DND-41 (cell line): ENCODE results near the gene SLC6A3.

Experiments used
- ATAC-seq: fragments of 200-7000 bp; cut with Tn5 transposase; 3 replicates; pipeline ENCODE4 v1.9.1; 2021; ENCODE audit warnings: low read depth; ENCODE audit not compliant: insufficient read depth
- DNase-seq: peaks from one replicate; pipeline ENCODE4 v3.0.0-alpha.2; 2020
- H2AFZ ChIP-seq: 2 replicates; pipeline ENCODE4 v1.6.0; 2012; ENCODE audit warnings: low read depth, low read length
- H3K27ac ChIP-seq: 2 replicates; pipeline ENCODE4 v1.5.1; 2012; ENCODE audit warnings: low read length, inconsistent platforms
- H3K27me3 ChIP-seq: fragments of 200-600 bp; sonication (generic); 2 replicates; pipeline ENCODE4 v1.6.0; 2012; ENCODE audit warnings: low read length, mild to moderate bottlenecking, inconsistent platforms; ENCODE audit not compliant: insufficient read depth, poor library complexity
- H3K36me3 ChIP-seq: 2 replicates; pipeline ENCODE4 v1.5.1; 2012; ENCODE audit warnings: low read length, inconsistent platforms; ENCODE audit not compliant: insufficient read depth
- H3K4me1 ChIP-seq: 2 replicates; pipeline ENCODE4 v1.5.1; 2012; ENCODE audit warnings: mild to moderate bottlenecking, low read length; ENCODE audit not compliant: insufficient read depth
- H3K4me2 ChIP-seq: 2 replicates; pipeline ENCODE4 v1.6.0; 2012; ENCODE audit warnings: mild to moderate bottlenecking, moderate library complexity, low read length, inconsistent platforms; ENCODE audit not compliant: insufficient read depth
- H3K4me3 ChIP-seq, 2 experiments: fragments of 200-600 bp in 1 of 2; shearing (Covaris generic) in 1 of 2; 2 replicates each; pipeline ENCODE4 v1.5.1; 2012 to 2016; ENCODE audit warnings: inconsistent platforms in 2 of 2, low read length in 2 of 2, mild to moderate bottlenecking in 2 of 2, low read depth in 1 of 2, moderate library complexity in 1 of 2
- H3K79me2 ChIP-seq: 2 replicates; pipeline ENCODE4 v1.6.0; 2012; ENCODE audit warnings: low read length, inconsistent platforms; ENCODE audit not compliant: insufficient read depth
- H3K9ac ChIP-seq: 2 replicates; pipeline ENCODE4 v1.6.0; 2012; ENCODE audit warnings: low read depth, mild to moderate bottlenecking, inconsistent platforms, low read length, moderate library complexity
- H3K9me3 ChIP-seq: 2 replicates; pipeline ENCODE4 v1.5.1; 2012; ENCODE audit warnings: low read length, moderate library complexity, mild to moderate bottlenecking, inconsistent platforms; ENCODE audit not compliant: insufficient read depth, severe bottlenecking
- H4K20me1 ChIP-seq: 2 replicates; pipeline ENCODE4 v1.6.0; 2012; ENCODE audit warnings: low read length; ENCODE audit not compliant: insufficient read depth
- EZH2 ChIP-seq: IDR thresholded peaks from 3 replicates; pipeline ENCODE4 v1.6.1; 2012; ENCODE audit warnings: borderline replicate concordance, low read depth, mild to moderate bottlenecking, moderate library complexity, low read length, inconsistent platforms; ENCODE audit not compliant: severe bottlenecking
- TF ChIP-seq, protein P1 (sequence below): IDR thresholded peaks from 2 replicates; pipeline ENCODE4 v1.5.1; 2012; ENCODE audit warnings: borderline replicate concordance, low read length, moderate library complexity, mild to moderate bottlenecking; ENCODE audit not compliant: poor library complexity, severe bottlenecking; ENCODE audit errors: extremely low read depth

The SLC6A3 gene

GRCh38 chr5:1394881-1395860, 50.1 kb downstream of the SLC6A3 start:
- H3K4me2 ChIP-seq: no peak overlapping the region
- H3K27ac ChIP-seq: no peak overlapping the region
- ATAC-seq (no peak), DNase-seq (no peak)
- TF ChIP-seq, protein P1, sequence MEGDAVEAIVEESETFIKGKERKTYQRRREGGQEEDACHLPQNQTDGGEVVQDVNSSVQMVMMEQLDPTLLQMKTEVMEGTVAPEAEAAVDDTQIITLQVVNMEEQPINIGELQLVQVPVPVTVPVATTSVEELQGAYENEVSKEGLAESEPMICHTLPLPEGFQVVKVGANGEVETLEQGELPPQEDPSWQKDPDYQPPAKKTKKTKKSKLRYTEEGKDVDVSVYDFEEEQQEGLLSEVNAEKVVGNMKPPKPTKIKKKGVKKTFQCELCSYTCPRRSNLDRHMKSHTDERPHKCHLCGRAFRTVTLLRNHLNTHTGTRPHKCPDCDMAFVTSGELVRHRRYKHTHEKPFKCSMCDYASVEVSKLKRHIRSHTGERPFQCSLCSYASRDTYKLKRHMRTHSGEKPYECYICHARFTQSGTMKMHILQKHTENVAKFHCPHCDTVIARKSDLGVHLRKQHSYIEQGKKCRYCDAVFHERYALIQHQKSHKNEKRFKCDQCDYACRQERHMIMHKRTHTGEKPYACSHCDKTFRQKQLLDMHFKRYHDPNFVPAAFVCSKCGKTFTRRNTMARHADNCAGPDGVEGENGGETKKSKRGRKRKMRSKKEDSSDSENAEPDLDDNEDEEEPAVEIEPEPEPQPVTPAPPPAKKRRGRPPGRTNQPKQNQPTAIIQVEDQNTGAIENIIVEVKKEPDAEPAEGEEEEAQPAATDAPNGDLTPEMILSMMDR: no peak
- no peak for TF ChIP-seq EZH2
- H3K9me3 ChIP-seq: no peaks in the 10 kb centered on the region
- no peak overlapping the region for H3K9ac ChIP-seq
- H3K27me3 ChIP-seq: no peaks in the 10 kb centered on the region
- H3K36me3 ChIP-seq: no peaks in the 10 kb centered on the region
- no peak overlapping the region for H2AFZ ChIP-seq
- H3K79me2 ChIP-seq: no peaks in the 10 kb centered on the region
- H4K20me1 ChIP-seq: no peaks in the 10 kb centered on the region
- H3K4me3 ChIP-seq: no peak overlapping the region
- H3K4me1 ChIP-seq: no peaks in the 10 kb centered on the region

GRCh38 chr5:1393571-1394501, 51.4 kb downstream of the SLC6A3 start:
- ATAC-seq: no peak
- no peak overlapping the region for H2AFZ ChIP-seq
- no peak for DNase-seq
- H3K27me3 ChIP-seq: no peaks in the 10 kb centered on the region
- no peaks in the 10 kb centered on the region for H3K79me2 ChIP-seq
- H4K20me1 ChIP-seq: no peaks in the 10 kb centered on the region
- no peak overlapping the region for H3K4me2 ChIP-seq
- no peak for TF ChIP-seq EZH2
- TF ChIP-seq, protein P1: no peak
- H3K4me1 ChIP-seq: no peaks in the 10 kb centered on the region
- H3K9me3 ChIP-seq: no peaks in the 10 kb centered on the region
- H3K9ac ChIP-seq: no peak overlapping the region
- no peaks in the 10 kb centered on the region for H3K36me3 ChIP-seq
- H3K27ac ChIP-seq: no peak overlapping the region
- no peak overlapping the region for H3K4me3 ChIP-seq

DNA sequence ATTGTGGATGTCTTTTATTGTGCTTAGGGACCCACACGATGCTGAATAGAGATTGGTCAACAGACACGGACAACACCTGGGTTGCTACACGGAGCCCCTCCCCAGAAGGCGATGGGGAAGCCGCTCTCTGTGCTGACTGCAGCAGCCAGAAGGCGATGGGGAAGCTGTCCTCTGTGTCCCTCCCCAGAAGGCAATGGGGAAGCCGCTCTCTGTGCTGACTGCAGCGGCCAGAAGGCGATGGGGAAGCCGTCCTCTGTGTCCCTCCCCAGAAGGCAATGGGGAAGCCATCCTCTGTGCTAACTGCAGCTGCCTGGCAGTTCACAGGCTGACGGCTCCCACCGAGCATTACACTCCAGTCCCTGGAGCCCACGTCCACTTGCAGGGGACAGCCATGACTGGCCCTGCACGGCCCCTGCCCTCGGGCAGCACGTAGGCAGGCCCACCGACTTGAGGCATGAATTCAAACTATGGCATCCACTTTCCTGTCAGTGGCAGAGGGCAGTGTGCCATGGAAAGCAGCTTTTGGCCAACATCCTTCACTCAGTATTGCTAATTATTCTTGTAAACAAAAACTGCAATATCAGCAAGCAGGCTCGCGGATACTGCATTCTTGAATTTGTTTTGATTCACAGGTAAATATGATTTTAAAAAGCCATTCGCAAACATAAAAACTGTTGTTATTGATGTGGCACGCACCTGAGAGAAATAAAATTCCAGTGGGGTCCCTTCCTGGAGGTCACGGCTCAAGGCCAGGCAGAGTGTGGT, 52.3 kb downstream of the SLC6A3 start:
- no peaks in the 10 kb centered on the region for H4K20me1 ChIP-seq
- no peak overlapping the region for H2AFZ ChIP-seq
- no peak overlapping the region for H3K27ac ChIP-seq
- H3K79me2 ChIP-seq: no peaks in the 10 kb centered on the region
- H3K9me3 ChIP-seq: no peaks in the 10 kb centered on the region
- H3K4me1 ChIP-seq: no peaks in the 10 kb centered on the region
- H3K36me3 ChIP-seq: no peaks in the 10 kb centered on the region
- DNase-seq (no peak), ATAC-seq (no peak)
- H3K9ac ChIP-seq: no peak overlapping the region
- no peak for TF ChIP-seq EZH2
- TF ChIP-seq, protein P1: no peak
- H3K27me3 ChIP-seq: no peaks in the 10 kb centered on the region
- H3K4me3 ChIP-seq: no peak overlapping the region
- no peak overlapping the region for H3K4me2 ChIP-seq
